ENCODE results near the gene TMPRSS9. TPM values are rescaled to one million over a fixed set of nuclear protein-coding genes. Genes with fewer than 3 reads are reported as not detected.

The TMPRSS9 gene
- total RNA-seq, 1 donor from 2014 or later = not detected

- Histone ChIP-seq H3K27ac (no peak overlapping the region), H3K36me3 (no peaks in the 10 kb centered on the region), H3K27me3 (no peaks in the 10 kb centered on the region), H3K4me3 (no peak overlapping the region), H3K4me1 (no peaks in the 10 kb centered on the region), H3K9me3 (no peaks in the 10 kb centered on the region)
- TF ChIP-seq CTCF (IDR thresholded peaks at IDR 0.05) (no peak), POLR2AphosphoS5 (IDR thresholded peaks at IDR 0.05; ENCODE audit: insufficient read depth in 1 of 2, low read depth in 1 of 2) (no peak), POLR2A (IDR thresholded peaks at IDR 0.05) (no peak)
- intact Hi-C loops (cut with DNase I) = no loop called here
- no peak for DNase-seq (ENCODE audit: extremely low spot score in 2 of 2)
These were observed 5.3 kb downstream of the TMPRSS9 start for GRCh38 chr19:2365201-2365970.

GRCh38 chr19:2371656-2372055, 11.6 kb downstream of the TMPRSS9 start:
- no peak overlapping the region for H3K27ac ChIP-seq
- no peaks in the 10 kb centered on the region for H3K9me3 ChIP-seq
- intact Hi-C loops (cut with DNase I) = no loop called here
- H3K4me1 ChIP-seq = no peaks in the 10 kb centered on the region
- DNase-seq (ENCODE audit: extremely low spot score in 2 of 2) = no peak
- no peaks in the 10 kb centered on the region for H3K27me3 ChIP-seq
- TF ChIP-seq POLR2A (IDR thresholded peaks at IDR 0.05) (no peak), CTCF (IDR thresholded peaks at IDR 0.05) (no peak), POLR2AphosphoS5 (IDR thresholded peaks at IDR 0.05; ENCODE audit: insufficient read depth in 1 of 2, low read depth in 1 of 2) (no peak)
- no peak overlapping the region for H3K4me3 ChIP-seq
- H3K36me3 ChIP-seq = no peaks in the 10 kb centered on the region

GRCh38 chr19:2372076-2372612, 12.1 kb downstream of the TMPRSS9 start:
- intact Hi-C loops (cut with DNase I) = no loop called here
- no peak for DNase-seq (ENCODE audit: extremely low spot score in 2 of 2)
- H3K27ac ChIP-seq = no peak overlapping the region
- no peaks in the 10 kb centered on the region for H3K27me3 ChIP-seq
- no peaks in the 10 kb centered on the region for H3K36me3 ChIP-seq
- H3K9me3 ChIP-seq = no peaks in the 10 kb centered on the region
- H3K4me1 ChIP-seq = no peaks in the 10 kb centered on the region
- no peak overlapping the region for H3K4me3 ChIP-seq
- no peak for TF ChIP-seq POLR2A (IDR thresholded peaks at IDR 0.05)

- Histone ChIP-seq H3K27ac (no peak overlapping the region), H3K27me3 (no peaks in the 10 kb centered on the region), H3K36me3 (no peaks in the 10 kb centered on the region), H3K9me3 (no peaks in the 10 kb centered on the region), H3K4me3 (no peak overlapping the region), H3K4me1 (no peaks in the 10 kb centered on the region)
- intact Hi-C loops (cut with DNase I) = no loop called here
- DNase-seq (ENCODE audit: extremely low spot score in 2 of 2) = no peak
- TF ChIP-seq POLR2AphosphoS5 (IDR thresholded peaks at IDR 0.05; ENCODE audit: insufficient read depth in 1 of 2, low read depth in 1 of 2) = no peak
These were observed 14.7 kb downstream of the TMPRSS9 start for GRCh38 chr19:2374808-2375207.

GRCh38 chr19:2375353-2376121, 15.5 kb downstream of the TMPRSS9 start:
- no peaks in the 10 kb centered on the region for H3K27me3 ChIP-seq
- TF ChIP-seq CTCF (IDR thresholded peaks at IDR 0.05) = no peak
- no peak for TF ChIP-seq POLR2AphosphoS5 (IDR thresholded peaks at IDR 0.05; ENCODE audit: insufficient read depth in 1 of 2, low read depth in 1 of 2)
- TF ChIP-seq POLR2A (IDR thresholded peaks at IDR 0.05) = no peak
- intact Hi-C loops (cut with DNase I) = no loop called here
- H3K9me3 ChIP-seq = no peaks in the 10 kb centered on the region
- no peak overlapping the region for H3K4me3 ChIP-seq
- H3K36me3 ChIP-seq = no peaks in the 10 kb centered on the region
- no peak overlapping the region for H3K27ac ChIP-seq
- H3K4me1 ChIP-seq = no peaks in the 10 kb centered on the region
- DNase-seq (ENCODE audit: extremely low spot score in 2 of 2) = no peak
